AG20443 (cell line): ENCODE measurements around the gene TMEM52B.
"Not testable (repeated sequence)": the region's sequence is repeated elsewhere in the genome, so short reads cannot be mapped to it uniquely, and the experiment has no call there.

Source experiments
- DNase-seq: peaks from one replicate; pipeline ENCODE4 v3.0.0; 2012; ENCODE audit warnings: low spot score, mixed read lengths

The TMEM52B gene

GRCh38 chr12:10171973-10172728, 6.7 kb upstream of the TMEM52B start, which contains the start of gene OLR1:
OLR1 (minus strand) TSS chr12:10172132; CDS start chr12:10172077, 55 bp downstream.
- DNase-seq = no peak

DNA sequence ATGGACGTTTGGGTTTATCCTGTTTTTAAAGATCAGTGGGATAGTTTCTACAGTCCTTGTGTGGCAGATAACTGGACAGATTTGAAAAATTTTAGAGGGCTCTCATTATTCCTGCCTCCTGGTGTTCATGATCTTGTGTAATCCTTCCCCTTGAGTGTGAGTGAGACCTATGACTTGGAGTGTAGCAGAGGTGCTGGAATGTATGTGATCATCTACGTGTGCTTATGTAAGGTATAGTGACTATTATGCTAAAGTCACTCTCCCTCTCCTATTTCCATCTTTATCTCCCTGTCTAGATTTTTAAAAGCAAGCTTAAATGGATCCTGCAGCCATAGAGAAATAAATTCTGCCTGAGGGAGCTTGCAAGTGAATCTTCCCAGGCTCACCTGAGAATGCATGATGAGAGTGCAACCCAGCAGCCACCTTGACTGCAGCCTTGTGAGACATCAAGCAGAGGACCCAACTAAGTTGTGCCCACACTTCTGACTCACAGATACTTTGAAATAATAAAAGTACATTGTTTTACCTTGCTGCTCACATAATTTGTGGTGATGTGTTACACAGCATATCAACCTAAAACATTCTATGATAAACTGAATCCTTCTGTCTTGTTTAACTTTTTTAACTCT, 3.7 kb upstream of the TMEM52B start:
- DNase-seq = no peak

DNA sequence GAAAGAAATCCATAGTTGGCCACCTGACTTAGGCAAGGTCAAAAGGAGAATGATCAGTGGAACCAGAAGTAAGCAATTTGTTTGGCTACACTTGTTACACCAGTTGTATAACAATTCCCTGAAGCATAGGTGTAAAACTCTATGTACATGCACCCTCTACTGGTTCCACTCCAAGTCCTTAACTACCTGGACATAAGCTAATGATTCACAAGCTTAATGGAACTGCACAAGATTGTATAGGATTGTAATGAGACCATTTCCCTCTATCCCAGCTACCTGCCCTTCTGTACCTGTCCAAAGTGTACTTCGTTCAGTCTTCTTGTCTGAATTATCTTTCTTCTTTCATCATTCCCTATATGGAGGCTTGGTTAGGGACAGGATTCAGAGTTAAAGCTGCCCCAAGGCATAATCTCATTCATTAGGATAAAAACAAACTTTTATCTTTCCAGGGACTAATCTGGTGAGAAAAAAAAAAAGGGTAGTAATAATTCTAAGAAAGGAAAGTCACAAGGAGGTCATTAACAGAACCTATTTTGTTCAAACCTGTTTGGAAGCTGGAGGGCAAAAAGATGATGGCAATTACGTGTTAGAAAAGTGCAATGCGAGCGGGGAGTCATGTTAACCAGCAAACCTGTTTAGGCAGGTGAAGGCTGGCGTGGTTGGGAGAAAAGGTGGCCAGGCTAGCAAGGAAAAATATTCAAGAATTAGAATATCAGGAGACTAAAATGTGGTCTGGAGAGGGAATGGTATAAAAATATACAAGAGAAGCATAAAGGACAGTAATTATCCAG, 2.8 kb upstream of the TMEM52B start:
- DNase-seq = no peak

DNA sequence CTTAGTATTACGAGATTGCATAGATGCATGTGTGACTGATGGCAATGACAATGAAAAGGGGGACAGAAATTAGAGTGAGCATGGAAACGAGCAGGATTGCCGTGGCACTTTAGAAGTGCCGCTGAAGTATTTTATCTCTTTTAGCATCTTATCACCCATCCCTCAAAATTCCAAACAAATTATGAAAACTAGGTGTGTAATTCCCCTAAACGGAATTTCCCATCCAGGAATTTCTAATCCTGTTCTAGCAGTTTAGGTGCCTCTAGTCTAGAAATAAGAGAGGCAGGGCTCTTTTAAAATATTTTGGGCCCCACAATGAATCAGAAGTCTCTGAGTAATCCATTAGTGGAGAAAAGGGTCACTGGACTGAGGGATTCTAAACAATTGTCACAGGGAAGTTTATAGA, 947 bp downstream of the TMEM52B start:
- DNase-seq = peak; percentile 30

DNA sequence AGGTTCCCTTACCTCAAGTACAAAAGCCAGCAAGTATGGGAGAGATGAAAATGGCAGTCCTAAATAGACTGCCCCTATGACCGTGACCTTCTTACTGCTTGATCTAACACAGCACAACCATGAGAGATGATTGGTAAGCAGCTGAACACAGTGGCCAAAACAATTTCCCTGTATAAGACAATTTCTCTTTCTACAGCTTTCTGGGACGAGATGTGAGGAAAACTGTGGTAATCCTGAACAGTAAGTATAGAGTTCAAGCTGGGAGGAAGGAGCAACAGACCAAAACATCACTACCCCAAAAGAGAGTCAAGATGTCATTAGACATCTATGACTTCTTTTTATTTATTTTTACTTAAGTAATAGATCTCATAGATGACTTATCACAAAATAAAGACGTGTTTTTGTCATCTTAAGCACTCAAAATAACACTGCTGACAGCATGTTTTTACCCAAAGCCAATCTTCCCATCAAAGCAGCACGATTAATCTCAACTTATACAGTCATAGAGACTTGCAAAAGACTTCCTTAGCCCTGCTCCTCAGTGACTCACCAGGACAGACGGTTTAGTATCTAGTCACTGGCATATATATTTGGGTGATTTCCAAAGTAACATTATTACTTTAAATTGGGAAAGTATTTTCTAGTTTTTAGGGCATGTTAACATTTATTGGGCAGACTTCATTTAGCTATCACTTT, 3.7 kb downstream of the TMEM52B start:
- DNase-seq = peak; percentile 69

GRCh38 chr12:10184261-10184843, 5.5 kb downstream of the TMEM52B start:
- DNase-seq = peak; percentile 57

DNA sequence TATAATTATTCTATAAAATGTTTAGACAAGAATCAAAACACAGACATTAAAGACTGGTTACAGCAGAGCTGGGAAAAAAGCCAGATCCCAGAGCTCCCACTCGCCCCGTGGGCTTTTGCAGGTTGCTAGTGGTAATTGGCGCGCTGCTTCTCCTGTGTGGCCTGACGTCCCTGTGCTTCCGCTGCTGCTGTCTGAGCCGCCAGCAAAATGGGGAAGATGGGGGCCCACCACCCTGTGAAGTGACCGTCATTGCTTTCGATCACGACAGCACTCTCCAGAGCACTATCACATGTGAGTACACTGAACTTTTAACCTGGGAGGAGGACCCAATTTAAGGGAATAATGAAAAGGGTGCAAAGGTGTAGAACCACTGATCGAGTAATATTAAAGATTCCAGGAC, 7.5 kb downstream of the TMEM52B start:
- DNase-seq = no peak

DNA sequence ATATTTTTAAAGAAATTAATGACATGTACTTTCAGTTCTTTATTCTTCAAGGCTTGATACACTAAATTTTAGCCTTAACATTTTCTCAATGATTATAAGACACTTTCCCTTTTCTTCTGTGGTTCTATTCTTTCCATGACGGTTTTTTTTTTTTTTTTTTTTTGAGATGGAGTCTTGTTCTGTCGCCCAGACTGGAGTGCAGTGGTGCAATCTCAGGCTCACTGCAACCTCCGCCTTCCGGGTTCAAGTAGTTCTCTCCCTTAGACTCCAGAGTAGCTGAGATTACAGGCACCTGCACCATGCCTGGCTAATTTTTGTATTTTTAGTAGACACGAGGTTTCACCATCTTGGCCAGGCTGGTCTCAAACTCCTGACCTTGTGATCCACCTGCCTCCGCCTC, 8.1 kb downstream of the TMEM52B start:
- not testable (repeated sequence) for DNase-seq

DNA sequence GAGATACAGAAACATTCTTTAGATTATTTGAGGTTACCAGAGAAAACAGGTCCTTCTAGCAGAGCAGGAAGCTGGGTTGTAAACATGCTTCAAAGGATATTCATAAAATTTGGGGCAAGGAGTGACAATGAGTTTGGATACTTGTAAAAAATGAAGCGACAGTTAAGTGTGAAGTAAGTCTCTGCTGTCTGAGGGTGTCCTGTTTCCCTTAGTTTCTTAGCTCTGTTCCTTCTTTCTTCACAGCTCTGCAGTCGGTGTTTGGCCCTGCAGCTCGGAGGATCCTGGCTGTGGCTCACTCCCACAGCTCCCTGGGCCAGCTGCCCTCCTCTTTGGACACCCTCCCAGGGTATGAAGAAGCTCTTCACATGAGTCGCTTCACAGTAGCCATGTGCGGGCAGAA, 10.8 kb downstream of the TMEM52B start:
- peak; percentile 67 for DNase-seq

GRCh38 chr12:10190558-10191388, 11.9 kb downstream of the TMEM52B start:
- peak; percentile 80 for DNase-seq

GRCh38 chr12:10191865-10192264, 13.0 kb downstream of the TMEM52B start:
- DNase-seq = peak; percentile 82

DNA sequence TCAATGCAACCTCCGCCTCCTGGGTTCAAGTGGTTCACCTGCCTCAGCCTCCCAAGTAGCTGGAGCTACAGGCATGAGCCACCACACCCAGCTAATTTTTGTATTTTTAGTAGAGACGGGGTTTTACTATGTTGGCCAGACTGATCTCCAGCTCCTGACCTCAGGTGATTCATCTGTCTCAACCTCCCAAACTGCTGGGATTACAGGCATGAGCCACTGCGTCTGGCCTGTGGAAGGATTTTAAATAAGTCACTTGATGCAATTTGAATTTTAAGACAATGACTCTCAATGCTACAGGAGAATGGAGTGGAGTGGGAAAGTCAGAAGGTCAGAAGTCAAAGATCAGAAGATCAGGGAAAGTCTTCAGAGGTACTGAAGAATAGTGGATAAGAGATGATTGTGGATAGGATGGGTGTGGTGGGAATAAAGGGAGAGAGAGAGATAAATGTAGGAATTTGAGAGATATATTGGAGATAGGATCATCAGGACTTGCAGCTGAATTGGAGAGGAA, 15.4 kb downstream of the TMEM52B start:
- DNase-seq = no peak

DNA sequence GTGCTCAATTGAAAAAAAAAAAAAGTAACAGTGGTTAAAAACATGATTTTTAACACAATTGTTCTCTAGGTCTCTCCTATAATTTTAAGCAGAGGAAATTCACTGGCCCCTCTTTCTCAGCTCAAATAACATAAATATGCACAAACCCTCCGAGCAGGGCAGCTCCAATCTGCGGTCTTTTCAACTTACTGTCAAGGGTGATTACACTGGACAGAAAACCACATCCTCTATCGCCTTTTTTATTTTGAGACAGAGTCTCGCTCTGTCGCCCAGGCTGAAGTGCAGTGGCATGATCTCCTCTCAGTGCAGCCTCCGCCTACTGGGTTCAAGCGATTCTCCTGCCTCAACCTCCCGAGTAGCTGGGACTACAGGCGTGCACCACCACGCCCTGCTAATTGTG, 17.4 kb downstream of the TMEM52B start:
- DNase-seq = no peak

DNA sequence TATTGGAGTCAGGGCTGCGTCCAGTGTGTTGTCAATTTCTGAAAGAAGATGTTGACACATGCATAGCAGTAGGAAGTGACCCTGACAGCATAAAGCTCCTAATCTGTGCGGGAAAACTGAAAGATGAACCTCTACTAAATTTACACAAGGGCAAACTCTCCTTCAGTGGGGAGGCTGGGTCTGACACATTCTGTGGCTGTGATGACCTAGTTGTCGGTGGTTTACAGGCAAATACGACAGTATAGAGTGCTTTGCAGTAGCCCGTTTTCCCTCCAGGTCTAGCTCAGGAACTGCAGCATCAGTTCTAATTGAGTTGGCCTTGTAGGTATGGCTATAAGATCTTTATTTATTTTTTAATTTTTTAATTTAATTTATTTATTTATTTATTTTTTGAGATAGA, 19.0 kb downstream of the TMEM52B start:
- no peak for DNase-seq

DNA sequence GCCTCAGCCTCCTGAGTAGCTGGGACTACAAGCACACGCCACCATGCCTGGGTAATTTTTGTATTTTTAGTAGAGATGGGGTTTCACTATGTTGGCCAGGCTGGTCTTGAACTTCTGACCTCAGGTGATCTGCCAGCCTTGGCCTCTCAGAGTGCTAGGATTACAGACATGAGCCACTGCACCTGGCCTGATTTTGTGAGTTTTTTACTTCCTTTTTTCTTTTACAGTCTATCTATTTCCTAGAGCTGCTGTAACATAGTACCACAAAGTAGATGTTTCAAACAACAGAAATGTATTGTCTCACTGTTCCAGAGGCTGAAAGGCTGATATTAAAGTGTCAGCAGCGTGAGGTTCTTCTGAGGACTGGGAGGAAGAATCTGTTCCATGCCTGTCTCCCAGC, 25.7 kb downstream of the TMEM52B start:
- not testable (repeated sequence) for DNase-seq

DNA sequence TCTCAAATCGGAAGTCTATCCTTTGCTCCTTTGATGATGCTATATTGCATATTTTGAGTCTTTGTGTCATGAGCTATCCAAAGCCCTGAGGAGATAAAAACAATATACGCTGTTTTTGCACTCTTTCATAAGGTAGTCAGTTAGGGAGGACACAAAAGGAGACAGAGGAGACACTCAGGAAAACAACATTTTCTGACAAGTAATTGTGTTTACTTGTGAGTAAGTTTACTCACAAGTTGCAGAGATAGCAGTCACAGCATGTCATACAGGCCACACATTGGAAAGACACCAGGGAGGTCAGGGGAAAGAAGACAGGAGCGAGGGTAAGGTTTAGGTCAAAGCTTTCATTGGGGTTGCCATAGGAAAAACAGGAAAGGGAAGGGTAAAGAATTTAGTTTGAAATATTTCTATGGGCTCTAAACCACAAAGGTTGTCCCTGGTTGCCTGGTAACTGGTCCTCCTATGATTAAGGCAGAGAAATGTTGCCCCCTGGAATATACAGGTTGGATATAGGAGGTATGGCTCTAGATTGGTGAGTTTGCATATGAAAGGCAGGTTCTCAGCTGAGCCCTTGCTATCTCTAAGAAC, 26.5 kb downstream of the TMEM52B start:
- DNase-seq = peak; percentile 46

DNA sequence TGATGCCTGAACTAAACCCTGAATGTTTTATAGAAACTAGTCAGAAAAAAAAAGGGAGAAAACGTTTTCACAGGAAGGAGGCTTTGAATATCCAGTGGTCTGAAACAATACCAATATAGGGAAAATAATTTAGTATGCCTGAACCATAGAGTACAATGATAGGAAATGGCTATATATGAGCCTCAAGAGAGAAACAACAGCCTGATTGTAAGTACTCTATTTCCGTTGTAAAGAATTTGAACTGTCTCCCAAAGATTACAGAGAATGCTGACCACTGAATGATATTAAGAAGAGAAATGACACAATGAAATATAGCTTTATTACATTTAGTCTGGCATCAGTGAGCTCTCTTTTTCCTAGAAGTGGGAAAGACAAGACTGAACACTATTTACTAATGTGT, 28.3 kb downstream of the TMEM52B start:
- no peak for DNase-seq

DNA sequence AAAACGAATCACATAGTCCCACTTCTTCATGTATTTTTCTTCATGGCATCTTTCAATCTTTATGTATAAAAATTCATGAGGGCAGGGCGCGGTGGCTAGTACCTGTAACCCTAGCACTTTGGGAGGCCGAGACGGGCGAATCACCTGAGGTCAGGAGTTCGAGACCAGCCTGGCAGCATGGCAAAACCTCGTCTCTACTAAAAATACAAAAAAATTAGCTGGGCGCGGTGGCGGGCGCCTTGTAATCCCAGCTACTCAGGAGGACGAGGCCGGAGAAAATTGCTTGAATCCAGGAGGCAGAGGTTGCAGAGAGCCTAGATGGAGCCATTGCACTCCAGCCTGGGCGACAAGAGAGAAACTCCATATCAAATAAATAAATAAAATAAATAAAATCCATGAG, 31.4 kb downstream of the TMEM52B start:
- no peak for DNase-seq

GRCh38 chr12:10211101-10211939, 32.5 kb downstream of the TMEM52B start:
- no peak for DNase-seq
